CD4-positive, alpha-beta T cell treated with Interleukin-15 for 4 hours (primary cell): Measurements from ENCODE around the gene IRF5.
"Not testable (repeated sequence)": the region's sequence is repeated elsewhere in the genome, so short reads cannot be mapped to it uniquely, and the experiment has no call there.

Source experiments
- DNase-seq: peaks from one replicate; pipeline ENCODE4 v3.0.0-alpha.2; 2020; ENCODE audit warnings: low spot score

IRF5 gene

GRCh38 chr7:128906001-128906765 lies 31.5 kb upstream of the IRF5 start:
- DNase-seq: no peak

- DNase-seq: no peak
These were observed 30.8 kb upstream of the IRF5 start for GRCh38 chr7:128906766-128907559.

- no peak for DNase-seq
These were observed 28.7 kb upstream of the IRF5 start for GRCh38 chr7:128908750-128909624.

GRCh38 chr7:128909625-128910568 lies 27.8 kb upstream of the IRF5 start:
- no peak for DNase-seq

GRCh38 chr7:128910569-128910945 lies 27.2 kb upstream of the IRF5 start, which contains the start of gene KCP:
KCP (minus strand) TSS chr7:128910709; CDS start chr7:128910676, 33 bp downstream.
- DNase-seq: no peak

- no peak for DNase-seq
These were observed 26.2 kb upstream of the IRF5 start for GRCh38 chr7:128911423-128912031.

GRCh38 chr7:128912281-128912680 lies 25.4 kb upstream of the IRF5 start:
- DNase-seq: no peak

- not testable (repeated sequence) for DNase-seq
These were observed 24.8 kb upstream of the IRF5 start for GRCh38 chr7:128912709-128913495.

- DNase-seq: no peak
These were observed 23.7 kb upstream of the IRF5 start for GRCh38 chr7:128913870-128914565.

- no peak for DNase-seq
These were observed 23.1 kb upstream of the IRF5 start for GRCh38 chr7:128914566-128915151.

GRCh38 chr7:128915271-128915819 lies 22.4 kb upstream of the IRF5 start:
- DNase-seq: no peak

GRCh38 chr7:128915841-128916642 lies 21.7 kb upstream of the IRF5 start:
- DNase-seq: no peak

GRCh38 chr7:128916643-128916915 lies 21.1 kb upstream of the IRF5 start:
- no peak for DNase-seq

GRCh38 chr7:128917122-128917521 lies 20.6 kb upstream of the IRF5 start:
- DNase-seq: no peak

GRCh38 chr7:128918016-128918665 lies 19.6 kb upstream of the IRF5 start:
- DNase-seq: no peak

- no peak for DNase-seq
These were observed 18.5 kb upstream of the IRF5 start for GRCh38 chr7:128919241-128919640.
